SK-N-SH treated with all-trans-retinoic acid at 6 μM for 48 hours (cell line): ENCODE results near the gene SMOC1.

Experiments
- ATAC-seq: fragments of 200-7000 bp; cut with Tn5 transposase; 3 replicates; pipeline ENCODE4 v1.9.1; 2020; ENCODE audit warnings: mild to moderate bottlenecking, moderate library complexity
- BACH2 ChIP-seq: fragments of 250-450 bp; sonication (Bioruptor Pico); IDR thresholded peaks from 2 replicates; pipeline ENCODE4 v1.9.0; 2021; ENCODE audit warnings: mild to moderate bottlenecking, borderline replicate concordance
- CSDC2 ChIP-seq: fragments of 250-450 bp; sonication (Bioruptor Pico); IDR thresholded peaks from 2 replicates; pipeline ENCODE4 v1.5.0; 2020; ENCODE audit warnings: mild to moderate bottlenecking, moderate library complexity
- ESRRG ChIP-seq: fragments of 250-450 bp; sonication (Bioruptor Pico); IDR thresholded peaks from 2 replicates; pipeline ENCODE4 v1.6.1; 2021; ENCODE audit warnings: mild to moderate bottlenecking
- GLIS3 ChIP-seq: fragments of 250-450 bp; sonication (Bioruptor Pico); IDR thresholded peaks from 2 replicates; pipeline ENCODE4 v1.5.0; 2020; ENCODE audit warnings: mild to moderate bottlenecking, moderate library complexity
- ISL1 ChIP-seq: fragments of 250-450 bp; sonication (Bioruptor Pico); IDR thresholded peaks from 2 replicates; pipeline ENCODE4 v2.1.2; 2022; ENCODE audit warnings: mild to moderate bottlenecking, moderate library complexity
- OSR1 ChIP-seq: fragments of 250-450 bp; sonication (Bioruptor Pico); IDR thresholded peaks from 2 replicates; pipeline ENCODE4 v1.8.0; 2022; ENCODE audit warnings: moderate library complexity, mild to moderate bottlenecking, inconsistent platforms
- PPARA ChIP-seq: fragments of 250-450 bp; sonication (Bioruptor Pico); IDR thresholded peaks from 2 replicates; pipeline ENCODE4 v1.5.0; 2020; ENCODE audit warnings: mild to moderate bottlenecking, borderline replicate concordance
- RARB ChIP-seq: fragments of 250-450 bp; sonication (Bioruptor Pico); IDR thresholded peaks from 2 replicates; pipeline ENCODE4 v1.8.0; 2021; ENCODE audit warnings: mild to moderate bottlenecking, moderate library complexity
- SNAI2 ChIP-seq: fragments of 250-450 bp; sonication (Bioruptor Pico); IDR thresholded peaks from 2 replicates; pipeline ENCODE4 v1.5.0; 2020; ENCODE audit warnings: mild to moderate bottlenecking, moderate library complexity
- TCF4 ChIP-seq: fragments of 250-450 bp; sonication (Bioruptor Pico); IDR thresholded peaks from 2 replicates; pipeline ENCODE4 v1.8.0; 2021; ENCODE audit warnings: mild to moderate bottlenecking, moderate library complexity, borderline replicate concordance
- TOX ChIP-seq: fragments of 250-450 bp; sonication (Bioruptor Pico); IDR thresholded peaks from 2 replicates; pipeline ENCODE4 v1.8.0; 2021; ENCODE audit warnings: mild to moderate bottlenecking, moderate library complexity, borderline replicate concordance
- ZC3H10 ChIP-seq: fragments of 250-450 bp; sonication (Bioruptor Pico); IDR thresholded peaks from 2 replicates; pipeline ENCODE4 v1.5.1; 2021; ENCODE audit warnings: mild to moderate bottlenecking, moderate library complexity
- ZFP3 ChIP-seq: fragments of 250-450 bp; sonication (Bioruptor Pico); IDR thresholded peaks from 2 replicates; pipeline ENCODE4 v1.5.0; 2020; ENCODE audit warnings: mild to moderate bottlenecking, moderate library complexity
- ZFP30 ChIP-seq: fragments of 450-650 bp; formaldehyde crosslinking; IDR thresholded peaks from 2 replicates; pipeline ENCODE4 v1.5.0; 2022; ENCODE audit warnings: mild to moderate bottlenecking, moderate library complexity
- ZNF565 ChIP-seq: fragments of 450-650 bp; formaldehyde crosslinking; conservative IDR thresholded peaks from 2 replicates; pipeline ENCODE4 v1.5.0; 2020; ENCODE audit warnings: low read depth, mild to moderate bottlenecking, moderate library complexity
- ZNF8 ChIP-seq: fragments of 450-650 bp; formaldehyde crosslinking; IDR thresholded peaks from 2 replicates; pipeline ENCODE4 v1.5.0; 2020; ENCODE audit warnings: mild to moderate bottlenecking, moderate library complexity
- TF ChIP-seq, protein P1 (sequence below): fragments of 250-450 bp; sonication (Bioruptor Pico); IDR thresholded peaks from 2 replicates; pipeline ENCODE4 v1.5.0; 2020; ENCODE audit warnings: mild to moderate bottlenecking, moderate library complexity
- TF ChIP-seq, protein P2 (sequence below): fragments of 250-450 bp; sonication (Bioruptor Pico); IDR thresholded peaks from 2 replicates; pipeline ENCODE4 v1.8.0; 2020; ENCODE audit warnings: mild to moderate bottlenecking, moderate library complexity, borderline replicate concordance
- TF ChIP-seq, protein P3 (sequence below): fragments of 250-450 bp; sonication (Bioruptor Pico); IDR thresholded peaks from 2 replicates; pipeline ENCODE4 v1.8.0; 2021; ENCODE audit warnings: low read depth, mild to moderate bottlenecking, moderate library complexity, borderline replicate concordance
- TF ChIP-seq, protein P4 (sequence below): fragments of 250-450 bp; sonication (Bioruptor Pico); IDR thresholded peaks from 2 replicates; pipeline ENCODE4 v1.5.1; 2021; ENCODE audit warnings: mild to moderate bottlenecking, moderate library complexity

The SMOC1 gene

DNA sequence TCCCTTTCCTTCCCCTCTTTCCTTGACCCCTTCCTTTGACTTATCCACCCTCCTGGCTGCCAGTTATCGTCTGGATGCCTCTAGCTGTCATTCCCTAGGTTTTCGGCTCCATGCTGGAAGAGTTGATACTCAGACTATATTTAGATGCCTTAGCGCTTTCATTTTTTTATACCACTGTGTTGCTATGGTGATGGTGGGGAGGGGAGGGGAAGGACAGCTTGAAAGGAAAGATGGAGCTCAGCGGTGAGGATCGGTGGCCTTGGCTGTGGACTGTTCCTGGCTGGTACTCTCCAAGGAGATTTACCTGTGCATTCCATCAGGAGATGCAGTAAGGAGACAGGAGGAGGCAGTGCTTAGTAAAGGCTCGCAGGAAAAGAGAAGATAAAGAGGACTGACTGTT, 200.9 kb downstream of the SMOC1 start:
- ATAC-seq = no peak
- TF ChIP-seq ZFP30 (CRISPR knock-in tag) = no peak
- TF ChIP-seq RARB (CRISPR knock-in tag) = no peak
- no peak for TF ChIP-seq BACH2 (CRISPR knock-in tag)
- TF ChIP-seq, protein P1, sequence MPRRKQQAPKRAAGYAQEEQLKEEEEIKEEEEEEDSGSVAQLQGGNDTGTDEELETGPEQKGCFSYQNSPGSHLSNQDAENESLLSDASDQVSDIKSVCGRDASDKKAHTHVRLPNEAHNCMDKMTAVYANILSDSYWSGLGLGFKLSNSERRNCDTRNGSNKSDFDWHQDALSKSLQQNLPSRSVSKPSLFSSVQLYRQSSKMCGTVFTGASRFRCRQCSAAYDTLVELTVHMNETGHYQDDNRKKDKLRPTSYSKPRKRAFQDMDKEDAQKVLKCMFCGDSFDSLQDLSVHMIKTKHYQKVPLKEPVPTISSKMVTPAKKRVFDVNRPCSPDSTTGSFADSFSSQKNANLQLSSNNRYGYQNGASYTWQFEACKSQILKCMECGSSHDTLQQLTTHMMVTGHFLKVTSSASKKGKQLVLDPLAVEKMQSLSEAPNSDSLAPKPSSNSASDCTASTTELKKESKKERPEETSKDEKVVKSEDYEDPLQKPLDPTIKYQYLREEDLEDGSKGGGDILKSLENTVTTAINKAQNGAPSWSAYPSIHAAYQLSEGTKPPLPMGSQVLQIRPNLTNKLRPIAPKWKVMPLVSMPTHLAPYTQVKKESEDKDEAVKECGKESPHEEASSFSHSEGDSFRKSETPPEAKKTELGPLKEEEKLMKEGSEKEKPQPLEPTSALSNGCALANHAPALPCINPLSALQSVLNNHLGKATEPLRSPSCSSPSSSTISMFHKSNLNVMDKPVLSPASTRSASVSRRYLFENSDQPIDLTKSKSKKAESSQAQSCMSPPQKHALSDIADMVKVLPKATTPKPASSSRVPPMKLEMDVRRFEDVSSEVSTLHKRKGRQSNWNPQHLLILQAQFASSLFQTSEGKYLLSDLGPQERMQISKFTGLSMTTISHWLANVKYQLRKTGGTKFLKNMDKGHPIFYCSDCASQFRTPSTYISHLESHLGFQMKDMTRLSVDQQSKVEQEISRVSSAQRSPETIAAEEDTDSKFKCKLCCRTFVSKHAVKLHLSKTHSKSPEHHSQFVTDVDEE = no peak
- no peak for TF ChIP-seq TOX
- TF ChIP-seq ZNF8 (CRISPR knock-in tag) = no peak
- no peak for TF ChIP-seq CSDC2 (CRISPR knock-in tag)
- TF ChIP-seq, protein P2, sequence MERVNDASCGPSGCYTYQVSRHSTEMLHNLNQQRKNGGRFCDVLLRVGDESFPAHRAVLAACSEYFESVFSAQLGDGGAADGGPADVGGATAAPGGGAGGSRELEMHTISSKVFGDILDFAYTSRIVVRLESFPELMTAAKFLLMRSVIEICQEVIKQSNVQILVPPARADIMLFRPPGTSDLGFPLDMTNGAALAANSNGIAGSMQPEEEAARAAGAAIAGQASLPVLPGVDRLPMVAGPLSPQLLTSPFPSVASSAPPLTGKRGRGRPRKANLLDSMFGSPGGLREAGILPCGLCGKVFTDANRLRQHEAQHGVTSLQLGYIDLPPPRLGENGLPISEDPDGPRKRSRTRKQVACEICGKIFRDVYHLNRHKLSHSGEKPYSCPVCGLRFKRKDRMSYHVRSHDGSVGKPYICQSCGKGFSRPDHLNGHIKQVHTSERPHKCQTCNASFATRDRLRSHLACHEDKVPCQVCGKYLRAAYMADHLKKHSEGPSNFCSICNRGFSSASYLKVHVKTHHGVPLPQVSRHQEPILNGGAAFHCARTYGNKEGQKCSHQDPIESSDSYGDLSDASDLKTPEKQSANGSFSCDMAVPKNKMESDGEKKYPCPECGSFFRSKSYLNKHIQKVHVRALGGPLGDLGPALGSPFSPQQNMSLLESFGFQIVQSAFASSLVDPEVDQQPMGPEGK (CRISPR knock-in tag) = no peak
- no peak for TF ChIP-seq GLIS3 (CRISPR knock-in tag)
- no peak for TF ChIP-seq ZNF565 (CRISPR knock-in tag)
- TF ChIP-seq, protein P3, sequence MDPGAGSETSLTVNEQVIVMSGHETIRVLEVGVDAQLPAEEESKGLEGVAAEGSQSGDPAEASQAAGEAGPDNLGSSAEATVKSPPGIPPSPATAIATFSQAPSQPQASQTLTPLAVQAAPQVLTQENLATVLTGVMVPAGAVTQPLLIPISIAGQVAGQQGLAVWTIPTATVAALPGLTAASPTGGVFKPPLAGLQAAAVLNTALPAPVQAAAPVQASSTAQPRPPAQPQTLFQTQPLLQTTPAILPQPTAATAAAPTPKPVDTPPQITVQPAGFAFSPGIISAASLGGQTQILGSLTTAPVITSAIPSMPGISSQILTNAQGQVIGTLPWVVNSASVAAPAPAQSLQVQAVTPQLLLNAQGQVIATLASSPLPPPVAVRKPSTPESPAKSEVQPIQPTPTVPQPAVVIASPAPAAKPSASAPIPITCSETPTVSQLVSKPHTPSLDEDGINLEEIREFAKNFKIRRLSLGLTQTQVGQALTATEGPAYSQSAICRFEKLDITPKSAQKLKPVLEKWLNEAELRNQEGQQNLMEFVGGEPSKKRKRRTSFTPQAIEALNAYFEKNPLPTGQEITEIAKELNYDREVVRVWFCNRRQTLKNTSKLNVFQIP (CRISPR knock-in tag) = no peak
- TF ChIP-seq ZFP3 (CRISPR knock-in tag) = no peak
- TF ChIP-seq SNAI2 (CRISPR knock-in tag) = no peak
- TF ChIP-seq PPARA (CRISPR knock-in tag) = no peak
- no peak for TF ChIP-seq OSR1
- TF ChIP-seq ZC3H10 (CRISPR knock-in tag) = no peak
- no peak for TF ChIP-seq ESRRG (CRISPR knock-in tag)
- no peak for TF ChIP-seq ISL1
- TF ChIP-seq, protein P4, sequence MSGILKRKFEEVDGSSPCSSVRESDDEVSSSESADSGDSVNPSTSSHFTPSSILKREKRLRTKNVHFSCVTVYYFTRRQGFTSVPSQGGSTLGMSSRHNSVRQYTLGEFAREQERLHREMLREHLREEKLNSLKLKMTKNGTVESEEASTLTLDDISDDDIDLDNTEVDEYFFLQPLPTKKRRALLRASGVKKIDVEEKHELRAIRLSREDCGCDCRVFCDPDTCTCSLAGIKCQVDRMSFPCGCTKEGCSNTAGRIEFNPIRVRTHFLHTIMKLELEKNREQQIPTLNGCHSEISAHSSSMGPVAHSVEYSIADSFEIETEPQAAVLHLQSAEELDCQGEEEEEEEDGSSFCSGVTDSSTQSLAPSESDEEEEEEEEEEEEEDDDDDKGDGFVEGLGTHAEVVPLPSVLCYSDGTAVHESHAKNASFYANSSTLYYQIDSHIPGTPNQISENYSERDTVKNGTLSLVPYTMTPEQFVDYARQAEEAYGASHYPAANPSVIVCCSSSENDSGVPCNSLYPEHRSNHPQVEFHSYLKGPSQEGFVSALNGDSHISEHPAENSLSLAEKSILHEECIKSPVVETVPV (CRISPR knock-in tag) = no peak
- no peak for TF ChIP-seq TCF4
